ENCODE measurements around the gene SCARF1.

The SCARF1 gene

DNA sequence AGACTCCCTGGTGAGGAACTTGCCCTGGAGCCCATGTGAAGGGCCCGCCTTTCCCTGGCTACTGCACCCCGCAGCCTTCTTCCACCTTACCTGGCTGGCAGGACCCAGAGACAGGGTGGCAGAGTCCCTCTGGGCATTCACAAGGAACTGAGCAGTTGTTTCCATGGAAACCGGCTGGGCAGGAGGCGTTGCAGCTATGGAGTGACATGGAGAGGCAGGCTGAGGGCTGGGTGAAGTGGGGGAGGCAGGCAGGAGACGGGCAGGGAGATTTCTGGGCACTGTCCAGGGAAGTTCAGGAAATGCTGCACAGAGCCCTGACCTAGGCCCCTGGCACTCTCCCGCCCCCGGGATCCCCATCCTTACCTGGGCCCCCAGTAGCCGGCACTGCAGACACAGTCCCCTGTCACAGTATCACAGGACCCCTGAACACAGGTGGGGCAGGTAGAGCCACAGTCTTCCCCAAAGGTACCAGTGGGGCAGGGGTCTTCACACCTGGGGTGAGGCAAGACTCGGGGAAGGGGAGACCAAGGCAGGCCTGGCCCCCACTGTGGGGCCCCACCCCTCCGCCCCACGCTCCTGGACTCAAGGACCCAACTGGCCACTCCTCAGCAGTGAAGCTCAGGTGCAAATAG lies 5.9 kb downstream of the SCARF1 start:
- H3K4me1 Mint-ChIP-seq = peaks cover 9% of the 10 kb centered on the region
- no peaks in the 10 kb centered on the region for H3K9me3 Mint-ChIP-seq

GRCh38 chr17:1638624-1639300 lies 6.8 kb downstream of the SCARF1 start:
- Mint-ChIP-seq H3K9me3 (no peaks in the 10 kb centered on the region), H3K4me1 (peaks cover under 1% of the 10 kb centered on the region), H3K36me3 (no peaks in the 10 kb centered on the region), H3K27ac (peak overlapping the region; percentile 58), H3K4me3 (no peak overlapping the region)
- DNase-seq (ENCODE audit: low spot score in 2 of 2) (no peak), ATAC-seq (no peak)

More for the DNA sequence above, 5.9 kb downstream of the SCARF1 start:
- ATAC-seq = no peak
- DNase-seq (ENCODE audit: low spot score in 2 of 2) = no peak
- Mint-ChIP-seq H3K36me3 (peaks cover 6% of the 10 kb centered on the region), H3K27ac (peak overlapping the region; percentile 58), H3K4me3 (no peak overlapping the region)

- DNase-seq (ENCODE audit: low spot score in 2 of 2) (no peak), ATAC-seq (no peak)
- no peaks in the 10 kb centered on the region for H3K36me3 Mint-ChIP-seq
- H3K9me3 Mint-ChIP-seq = no peaks in the 10 kb centered on the region
- no peak overlapping the region for H3K27ac Mint-ChIP-seq
- H3K4me3 Mint-ChIP-seq = no peak overlapping the region
- H3K4me1 Mint-ChIP-seq = no peaks in the 10 kb centered on the region
Observed at GRCh38 chr17:1638171-1638590, 7.4 kb downstream of the SCARF1 start.

DNA sequence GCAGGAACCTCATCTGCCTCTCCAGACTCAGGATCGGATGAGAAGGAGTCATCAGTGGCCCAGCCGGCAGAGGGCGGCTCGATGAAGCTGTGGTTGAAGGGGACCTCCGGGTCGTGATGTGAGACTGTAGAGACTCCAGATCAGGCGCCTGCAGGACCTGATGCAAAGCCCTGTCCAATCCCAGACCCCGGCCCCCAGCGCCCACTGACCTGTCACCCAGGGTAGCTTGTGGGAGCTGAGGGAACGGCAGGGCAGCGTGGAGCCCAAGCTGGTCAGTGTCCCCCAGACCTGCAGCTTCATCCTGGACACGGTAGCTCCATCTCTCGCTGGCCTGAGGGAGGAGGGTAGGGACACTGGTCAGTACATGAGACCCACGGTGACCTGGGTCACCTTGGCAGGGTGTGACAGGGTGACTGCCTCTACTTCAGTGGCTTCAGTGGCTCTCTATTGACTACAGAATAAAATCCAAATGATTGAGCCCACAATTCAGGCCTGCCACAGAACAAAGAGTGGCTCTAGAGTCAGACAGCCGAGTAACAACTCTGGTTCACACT lies 8.7 kb downstream of the SCARF1 start:
- no peak overlapping the region for H3K4me3 Mint-ChIP-seq
- no peak overlapping the region for H3K27ac Mint-ChIP-seq

GRCh38 chr17:1635675-1636465 lies 9.7 kb downstream of the SCARF1 start:
- Mint-ChIP-seq H3K36me3 (no peaks in the 10 kb centered on the region), H3K9me3 (no peaks in the 10 kb centered on the region), H3K4me1 (peaks cover 5% of the 10 kb centered on the region), H3K4me3 (no peak overlapping the region), H3K27ac (peak overlapping the region; percentile 32)
- DNase-seq (ENCODE audit: low spot score in 2 of 2) = no peak
- ATAC-seq = no peak

More for the DNA sequence above, 8.7 kb downstream of the SCARF1 start:
- no peaks in the 10 kb centered on the region for H3K9me3 Mint-ChIP-seq
- peaks cover under 1% of the 10 kb centered on the region for H3K4me1 Mint-ChIP-seq
- no peak for DNase-seq (ENCODE audit: low spot score in 2 of 2)
- H3K36me3 Mint-ChIP-seq = no peaks in the 10 kb centered on the region
- ATAC-seq = no peak

DNA sequence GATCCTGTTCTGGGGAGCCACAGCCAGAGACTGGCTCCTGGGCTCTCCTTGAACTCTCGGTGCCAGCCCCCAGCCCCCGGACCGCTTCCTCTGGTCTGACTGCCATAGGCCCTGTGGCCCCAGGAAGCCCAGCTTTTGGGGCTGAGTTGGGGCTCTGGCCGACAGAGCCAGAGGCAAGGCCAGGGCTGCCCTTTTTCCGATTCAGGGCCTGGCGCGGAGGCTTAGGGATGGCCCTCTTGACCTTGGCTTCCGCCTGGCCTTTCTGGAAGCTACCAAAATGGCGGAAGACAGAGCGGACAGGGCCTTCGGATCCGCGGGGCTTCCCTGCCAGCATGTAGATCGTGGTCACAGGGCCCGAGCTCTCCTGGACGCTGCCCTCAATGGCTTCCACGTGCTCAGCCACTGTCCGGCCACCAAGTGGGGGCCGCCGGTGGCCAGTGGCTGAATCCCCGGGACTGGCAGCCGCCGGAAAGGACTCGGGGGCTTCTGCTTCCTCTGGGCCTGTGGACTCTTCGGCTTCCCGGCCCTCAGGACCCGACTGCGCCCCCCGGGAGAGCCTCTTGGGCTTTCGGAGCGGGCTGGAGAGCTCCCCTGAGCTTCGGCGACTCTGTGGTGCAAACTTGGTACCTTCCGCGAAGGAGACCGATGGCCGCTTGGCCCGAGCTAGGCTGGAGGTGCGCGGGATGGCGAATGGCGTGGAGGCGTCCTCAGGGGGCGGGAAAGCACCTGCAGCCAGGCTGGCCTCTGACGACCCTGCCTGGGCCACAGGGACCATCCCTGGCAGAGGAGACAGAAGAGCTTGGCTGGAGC lies 10.5 kb downstream of the SCARF1 start:
- peaks cover 10% of the 10 kb centered on the region for H3K4me1 Mint-ChIP-seq
- no peaks in the 10 kb centered on the region for H3K9me3 Mint-ChIP-seq
- DNase-seq (ENCODE audit: low spot score in 2 of 2) (no peak), ATAC-seq (no peak)
- no peaks in the 10 kb centered on the region for H3K36me3 Mint-ChIP-seq
- no peak overlapping the region for H3K4me3 Mint-ChIP-seq
- H3K27ac Mint-ChIP-seq = no peak overlapping the region

GRCh38 chr17:1630662-1631061 lies 14.9 kb downstream of the SCARF1 start:
- Mint-ChIP-seq H3K9me3 (no peaks in the 10 kb centered on the region), H3K4me1 (peaks cover 37% of the 10 kb centered on the region), H3K4me3 (peak overlapping the region; percentile 93), H3K27ac (peak overlapping the region; percentile 10), H3K36me3 (peaks cover 13% of the 10 kb centered on the region)
- DNase-seq (ENCODE audit: low spot score in 2 of 2) (no peak), ATAC-seq (no peak)

DNA sequence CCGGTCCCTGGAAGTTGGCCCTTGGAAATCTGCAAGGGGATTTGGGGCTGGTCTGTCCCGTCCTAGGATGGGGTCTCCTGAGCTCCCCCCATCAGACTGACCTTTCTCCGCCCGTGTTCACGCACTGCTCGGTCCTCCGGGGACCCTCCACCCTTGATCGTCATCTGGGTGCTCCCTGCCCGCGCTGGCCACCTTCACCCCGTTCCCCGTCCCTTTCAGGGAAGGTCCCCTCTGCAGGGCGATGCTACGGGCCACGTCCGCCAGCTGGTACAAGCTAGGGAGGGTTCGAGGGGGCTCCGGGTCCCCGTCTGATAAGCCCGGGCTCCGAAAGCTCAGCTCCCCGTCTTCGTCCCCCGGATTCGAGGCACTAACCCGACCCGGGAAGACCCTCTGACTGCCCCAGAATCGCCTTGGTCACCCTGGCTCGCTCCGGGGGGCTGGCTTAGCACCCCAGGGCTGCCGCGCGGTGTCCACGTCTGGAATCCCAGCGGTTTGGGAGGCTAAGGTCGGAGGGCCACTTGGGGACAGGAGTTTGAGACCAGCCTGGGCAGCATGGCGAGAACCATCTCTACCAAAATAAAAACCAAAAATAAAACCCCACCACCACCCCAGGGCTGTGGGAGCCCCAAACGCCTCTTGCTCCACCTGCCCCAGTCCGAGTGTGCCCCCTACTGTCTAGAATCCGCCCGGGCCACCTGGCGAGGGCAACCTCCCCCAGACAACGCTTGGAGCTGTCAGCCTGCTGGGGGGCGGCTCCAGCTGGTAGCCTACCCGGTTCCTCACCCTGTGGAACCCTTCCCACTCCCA lies 15.8 kb downstream of the SCARF1 start:
- peak; percentile 64 for ATAC-seq
- peak overlapping the region; percentile 93 for H3K4me3 Mint-ChIP-seq
- peaks cover 37% of the 10 kb centered on the region for H3K4me1 Mint-ChIP-seq
- DNase-seq (ENCODE audit: low spot score in 2 of 2) = peak; percentile 81 to 93
- peak overlapping the region; percentile 10 for H3K27ac Mint-ChIP-seq
- H3K9me3 Mint-ChIP-seq = no peaks in the 10 kb centered on the region
- H3K36me3 Mint-ChIP-seq = peaks cover 14% of the 10 kb centered on the region

- Mint-ChIP-seq H3K4me3 (peak overlapping the region; percentile 93), H3K9me3 (no peaks in the 10 kb centered on the region), H3K36me3 (peaks cover 14% of the 10 kb centered on the region), H3K27ac (peak overlapping the region; percentile 90), H3K4me1 (peaks cover 37% of the 10 kb centered on the region)
- ATAC-seq (peak; percentile 88), DNase-seq (ENCODE audit: low spot score in 2 of 2) (peak; percentile 71 to 90)
Observed at GRCh38 chr17:1628856-1629503, 16.6 kb downstream of the SCARF1 start.

DNA sequence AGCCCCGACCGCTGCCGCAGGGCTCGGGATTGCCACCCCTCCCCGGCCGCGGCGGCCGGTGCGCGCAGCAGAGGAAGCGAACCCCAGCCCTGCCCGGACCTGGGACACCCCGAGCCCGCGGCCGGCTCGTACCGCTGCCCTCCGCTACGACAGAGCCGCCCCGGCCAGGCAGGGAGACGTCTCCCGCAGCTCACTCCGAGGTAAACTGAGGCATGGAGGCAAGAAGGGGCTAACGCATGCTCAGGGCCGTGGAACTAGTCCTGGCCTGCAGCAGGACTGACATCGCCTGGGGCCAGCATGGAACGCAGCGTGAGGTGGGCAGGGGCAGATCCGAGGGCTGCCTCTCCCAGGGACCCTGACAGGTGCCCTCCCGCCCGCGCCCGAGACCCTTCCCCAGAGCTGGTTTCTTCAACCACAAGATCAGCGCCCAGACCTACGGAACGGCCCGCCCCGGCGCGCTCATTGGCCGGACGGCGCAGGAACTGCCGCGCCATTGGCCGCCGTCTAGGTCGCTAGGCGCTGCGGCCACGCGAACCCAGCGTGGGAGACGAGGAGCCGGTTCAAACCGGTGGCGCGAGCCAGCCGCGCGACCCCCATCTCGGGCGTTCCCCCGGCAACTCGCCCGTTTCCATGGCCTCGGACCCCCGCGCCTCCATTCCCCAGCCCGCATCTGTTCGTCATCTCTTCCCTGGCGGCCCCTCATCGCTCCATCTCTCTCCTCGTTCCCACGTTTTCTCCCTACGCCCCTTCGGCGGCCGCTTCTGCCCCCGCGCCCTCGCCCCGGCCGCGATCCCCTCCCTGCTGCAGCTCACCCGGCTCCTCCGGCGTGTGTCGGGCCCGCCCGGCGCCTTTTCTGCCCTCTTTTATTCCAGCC lies 17.3 kb downstream of the SCARF1 start, which contains the start of gene SLC43A2:
Gene SLC43A2, minus strand, starts transcription at position 853 of the 874 bp plus-strand sequence. CDS start 960 bp downstream, outside the sequence.
- no peaks in the 10 kb centered on the region for H3K9me3 Mint-ChIP-seq
- H3K27ac Mint-ChIP-seq = peak within 1 kb of the TSS; percentile 90
- H3K4me3 Mint-ChIP-seq = peak within 1 kb of the TSS; percentile 93
- DNase-seq (ENCODE audit: low spot score in 2 of 2) = peak; percentile 74 to 88
- ATAC-seq = peak; percentile 84
- peaks cover 14% of the 10 kb centered on the region for H3K36me3 Mint-ChIP-seq
- peaks cover 37% of the 10 kb centered on the region for H3K4me1 Mint-ChIP-seq

DNA sequence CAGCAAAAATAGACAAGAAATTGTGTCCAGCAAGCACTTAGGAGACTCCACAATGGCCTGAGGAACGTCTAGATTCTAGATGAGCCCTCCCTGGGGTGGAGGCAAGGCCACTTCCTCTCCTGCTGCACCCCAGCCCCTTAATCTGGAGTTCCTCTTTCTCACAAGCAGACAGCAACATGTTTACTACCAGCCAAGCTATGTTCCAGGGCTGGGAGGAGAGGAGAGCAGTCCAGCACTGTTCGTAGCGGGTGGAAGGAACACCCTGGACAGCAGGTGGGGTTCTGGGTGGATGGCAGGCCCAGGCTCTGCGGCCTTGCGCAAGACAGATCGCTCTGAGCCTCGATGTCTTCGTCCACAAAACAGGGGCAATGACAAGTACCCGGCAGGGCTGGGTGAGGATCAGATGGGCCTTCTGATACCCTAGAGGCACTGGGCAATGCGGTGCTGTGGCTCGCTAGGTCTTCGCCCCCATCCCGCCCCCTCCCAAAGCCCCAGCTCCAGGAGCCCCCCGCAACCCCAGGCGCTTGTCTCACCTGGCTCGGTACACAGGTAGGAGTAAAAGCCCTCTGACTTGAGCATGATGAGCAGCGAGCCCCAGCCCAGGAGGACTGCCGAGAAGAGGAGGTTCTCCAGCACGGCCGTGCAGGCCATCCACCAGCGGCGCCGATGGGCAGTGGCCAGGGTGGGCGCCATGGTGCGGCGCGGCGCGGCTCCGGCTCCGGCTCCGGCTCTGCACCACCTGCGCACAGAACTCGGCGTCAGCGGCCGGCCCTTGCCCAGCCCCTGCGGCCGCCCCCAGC lies 18.1 kb downstream of the SCARF1 start:
- Mint-ChIP-seq H3K27ac (no peak overlapping the region), H3K4me3 (peak overlapping the region; percentile 93), H3K36me3 (peaks cover 14% of the 10 kb centered on the region), H3K9me3 (no peaks in the 10 kb centered on the region), H3K4me1 (peaks cover 37% of the 10 kb centered on the region)
- DNase-seq (ENCODE audit: low spot score in 2 of 2) = no peak
- ATAC-seq = no peak

DNA sequence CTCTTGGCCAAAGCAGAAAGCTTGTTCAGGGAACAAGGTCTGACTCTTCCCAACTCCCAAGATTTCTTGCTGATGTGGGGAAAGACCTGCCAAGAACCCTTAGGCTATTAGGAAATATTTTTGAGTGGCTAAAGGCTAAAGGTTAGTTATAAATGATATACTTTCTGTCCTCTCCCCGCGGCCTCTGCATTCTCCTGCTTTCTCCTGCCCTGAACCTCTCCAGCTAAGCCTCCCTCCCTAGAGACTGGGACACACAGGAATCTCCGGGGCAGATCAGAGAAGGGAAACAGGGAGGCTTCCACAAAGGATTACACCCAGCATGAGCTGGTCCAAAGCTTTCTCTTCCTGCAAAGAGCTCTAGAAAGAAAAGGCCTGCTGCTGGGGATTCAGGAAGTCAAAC lies 19.2 kb downstream of the SCARF1 start:
- Mint-ChIP-seq H3K9me3 (no peaks in the 10 kb centered on the region), H3K4me3 (peak overlapping the region; percentile 93), H3K27ac (no peak overlapping the region), H3K4me1 (peaks cover 32% of the 10 kb centered on the region), H3K36me3 (peaks cover 14% of the 10 kb centered on the region)
- ATAC-seq (no peak), DNase-seq (ENCODE audit: low spot score in 2 of 2) (no peak)
